ENCODE data around the gene PFDN1. TPM values are rescaled to one million over a fixed set of nuclear protein-coding genes. Genes with fewer than 3 reads are reported as not detected.

Gene PFDN1
- total RNA-seq, 1 experiment from 2014 or later = 94.1 TPM

GRCh38 chr5:140303966-140304365 lies 1.1 kb upstream of the PFDN1 start:
- H3K36me3 ChIP-seq (ENCODE audit: insufficient read depth, low read length, poor library complexity, severe bottlenecking) = no peaks in the 10 kb centered on the region
- H3K27ac ChIP-seq (ENCODE audit: low read depth, low read length, poor library complexity, severe bottlenecking) = no peak overlapping the region
- DNase-seq (ENCODE audit: low spot score) = no peak
- no peak for TF ChIP-seq EZH2 (IDR thresholded peaks at IDR 0.05; ENCODE audit: borderline replicate concordance, low read depth, low read length, poor library complexity, severe bottlenecking)
- TF ChIP-seq CTCF (conservative IDR thresholded peaks at IDR 0.05; ENCODE audit: low read depth, low read length) = no peak
- no peaks in the 10 kb centered on the region for H3K9me3 ChIP-seq (ENCODE audit: low read depth, low read length, poor library complexity, severe bottlenecking)
- intact Hi-C loops (cut with micrococcal nuclease; ENCODE audit: unreplicated experiment) = no loop called here
- peaks cover 18% of the 10 kb centered on the region for H3K4me1 ChIP-seq (ENCODE audit: insufficient read depth, low read length, poor library complexity, severe bottlenecking)
- no peak overlapping the region for H3K4me3 ChIP-seq (ENCODE audit: low read depth, low read length, poor library complexity, severe bottlenecking)
- BruUV-seq (replicated peaks) = no TSS peak
- CTCF ChIA-PET = no interaction called here
- no peaks in the 10 kb centered on the region for H3K27me3 ChIP-seq (replicated peaks; ENCODE audit: insufficient read depth, low read depth, low read length, poor library complexity)
- POLR2A ChIA-PET (ENCODE audit: low non-redundant PET) = no interaction called here

- DNase-seq (ENCODE audit: low spot score) = no peak
- no TSS peak for BruUV-seq (replicated peaks)
- POLR2A ChIA-PET (ENCODE audit: low non-redundant PET) = no interaction called here
- CTCF ChIA-PET = no interaction called here
- H3K27me3 ChIP-seq (replicated peaks; ENCODE audit: insufficient read depth, low read depth, low read length, poor library complexity) = no peaks in the 10 kb centered on the region
- H3K9me3 ChIP-seq (ENCODE audit: low read depth, low read length, poor library complexity, severe bottlenecking) = no peaks in the 10 kb centered on the region
- no peak for TF ChIP-seq CTCF (conservative IDR thresholded peaks at IDR 0.05; ENCODE audit: low read depth, low read length)
- TF ChIP-seq EZH2 (IDR thresholded peaks at IDR 0.05; ENCODE audit: borderline replicate concordance, low read depth, low read length, poor library complexity, severe bottlenecking) = no peak
- H3K36me3 ChIP-seq (ENCODE audit: insufficient read depth, low read length, poor library complexity, severe bottlenecking) = no peaks in the 10 kb centered on the region
- H3K4me3 ChIP-seq (ENCODE audit: low read depth, low read length, poor library complexity, severe bottlenecking) = no peak overlapping the region
- intact Hi-C loops (cut with micrococcal nuclease; ENCODE audit: unreplicated experiment) = no loop called here
- H3K4me1 ChIP-seq (ENCODE audit: insufficient read depth, low read length, poor library complexity, severe bottlenecking) = peaks cover 44% of the 10 kb centered on the region
- H3K27ac ChIP-seq (ENCODE audit: low read depth, low read length, poor library complexity, severe bottlenecking) = no peak overlapping the region
Measured at GRCh38 chr5:140301136-140301535, 1.8 kb downstream of the PFDN1 start.

GRCh38 chr5:140299056-140299455 lies 3.8 kb downstream of the PFDN1 start:
- ChIA-PET POLR2A (ENCODE audit: low non-redundant PET) (no interaction called here), CTCF (no interaction called here)
- no peak for TF ChIP-seq EZH2 (IDR thresholded peaks at IDR 0.05; ENCODE audit: borderline replicate concordance, low read depth, low read length, poor library complexity, severe bottlenecking)
- TF ChIP-seq CTCF (conservative IDR thresholded peaks at IDR 0.05; ENCODE audit: low read depth, low read length) = no peak
- Histone ChIP-seq H3K36me3 (ENCODE audit: insufficient read depth, low read length, poor library complexity, severe bottlenecking) (no peaks in the 10 kb centered on the region), H3K27ac (ENCODE audit: low read depth, low read length, poor library complexity, severe bottlenecking) (no peak overlapping the region), H3K4me1 (ENCODE audit: insufficient read depth, low read length, poor library complexity, severe bottlenecking) (peaks cover 65% of the 10 kb centered on the region), H3K4me3 (ENCODE audit: low read depth, low read length, poor library complexity, severe bottlenecking) (no peak overlapping the region), H3K9me3 (ENCODE audit: low read depth, low read length, poor library complexity, severe bottlenecking) (no peaks in the 10 kb centered on the region), H3K27me3 (replicated peaks; ENCODE audit: insufficient read depth, low read depth, low read length, poor library complexity) (no peaks in the 10 kb centered on the region)
- intact Hi-C loops (cut with micrococcal nuclease; ENCODE audit: unreplicated experiment) = no loop called here
- no peak for DNase-seq (ENCODE audit: low spot score)
- no TSS peak for BruUV-seq (replicated peaks)

All from A673 (cell line).